Stimulated activated CD4-positive, alpha-beta T cell treated with anti-CD3 and anti-CD28 coated beads, TNF-alpha, amount 100 ng/mL, for 1 hour (primary cell): Measurements from ENCODE around the gene OLIG3.

Experiments used
- DNase-seq, 3 donors: peaks; one replicate each; pipeline ENCODE4 v3.0.0-alpha.2; 2020; ENCODE audit warnings: low read depth in 3 of 3, low spot score in 1 of 3

OLIG3 gene

GRCh38 chr6:137496368-137496767, 2.2 kb upstream of the OLIG3 start:
- no peak for DNase-seq

GRCh38 chr6:137495703-137496336, 1.6 kb upstream of the OLIG3 start:
- DNase-seq, result no peak

DNA sequence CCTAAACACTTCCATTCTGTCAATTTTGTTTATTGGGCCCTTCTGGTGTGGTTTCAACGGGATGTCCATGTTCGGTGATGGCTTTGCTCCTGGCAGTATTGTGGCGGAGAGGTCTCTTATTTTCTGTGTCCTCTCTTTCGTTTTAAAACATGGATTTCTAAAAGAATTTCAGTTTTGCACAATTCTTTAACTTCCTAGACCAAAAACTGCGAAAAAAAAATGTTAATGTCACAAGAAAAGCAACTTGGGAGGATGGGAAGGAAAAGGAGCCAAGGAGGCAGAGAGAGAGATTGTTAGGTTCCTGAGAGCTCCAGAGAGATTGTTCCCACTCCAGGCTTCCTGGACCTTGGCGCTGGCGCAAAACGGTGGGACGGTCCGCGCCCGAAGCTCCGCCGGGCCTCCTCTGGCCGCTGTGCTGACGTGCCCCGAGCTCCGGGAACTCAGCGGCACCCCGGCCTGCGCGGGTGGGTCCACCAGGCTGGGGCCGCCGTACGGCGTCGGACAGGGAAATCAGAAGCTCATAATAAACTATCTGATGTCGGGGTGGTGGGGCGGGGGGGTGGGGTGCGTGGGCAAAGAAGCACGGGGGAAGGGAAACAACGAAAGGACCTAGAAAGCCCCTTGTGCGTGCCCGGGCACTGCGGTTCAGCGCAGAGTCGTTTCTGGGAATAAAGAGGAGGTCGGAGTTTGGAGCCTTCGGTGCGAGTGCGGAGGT, 951 bp upstream of the OLIG3 start:
- no peak for DNase-seq

- no peak for DNase-seq
Observed at GRCh38 chr6:137493218-137494038, 766 bp downstream of the OLIG3 start.

DNA sequence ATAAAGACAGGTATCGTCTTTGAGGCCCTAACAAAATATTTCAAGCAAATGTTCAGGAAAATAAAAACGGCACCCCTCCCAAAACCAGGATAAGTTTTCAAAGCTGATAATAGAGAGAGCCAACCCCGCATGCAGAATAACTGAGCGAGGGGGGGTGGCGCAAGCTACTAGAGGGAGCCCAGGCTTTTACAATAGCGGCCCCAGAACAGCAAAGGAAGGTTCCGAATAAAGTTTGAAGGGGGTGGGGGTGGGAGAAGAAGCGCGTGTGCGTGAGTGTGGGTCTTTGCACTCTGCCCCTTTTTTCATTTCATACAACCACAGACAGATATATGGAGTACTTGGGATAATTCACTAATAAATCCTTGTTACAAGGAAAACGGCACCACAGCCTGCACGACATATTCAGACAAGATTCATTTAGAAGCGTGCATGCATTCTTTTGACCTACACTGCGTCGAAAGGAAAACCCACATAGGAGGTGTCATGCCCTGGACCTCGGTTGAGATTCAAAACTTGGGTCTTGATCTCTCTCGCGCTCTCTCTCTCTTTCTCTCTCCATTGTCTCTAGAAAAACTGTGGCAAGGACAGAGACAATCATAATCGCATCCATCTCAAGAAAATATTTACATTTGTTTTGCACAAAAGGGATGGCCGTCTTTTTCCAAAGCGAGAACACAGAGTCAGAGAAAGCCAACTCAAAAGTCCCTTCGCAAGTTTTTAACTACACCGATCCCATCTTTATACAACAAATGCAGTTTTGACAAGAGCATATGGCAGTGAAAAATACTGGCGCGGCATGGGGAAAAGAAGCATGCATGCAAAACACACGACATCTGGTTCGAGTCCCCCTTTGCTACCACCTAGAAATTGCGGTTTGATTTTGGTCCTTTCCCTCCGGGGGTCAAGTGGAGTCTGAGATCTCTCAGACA, 1.6 kb downstream of the OLIG3 start:
- DNase-seq, result no peak

- no peak for DNase-seq
Observed at GRCh38 chr6:137491478-137491877, 2.7 kb downstream of the OLIG3 start.

DNA sequence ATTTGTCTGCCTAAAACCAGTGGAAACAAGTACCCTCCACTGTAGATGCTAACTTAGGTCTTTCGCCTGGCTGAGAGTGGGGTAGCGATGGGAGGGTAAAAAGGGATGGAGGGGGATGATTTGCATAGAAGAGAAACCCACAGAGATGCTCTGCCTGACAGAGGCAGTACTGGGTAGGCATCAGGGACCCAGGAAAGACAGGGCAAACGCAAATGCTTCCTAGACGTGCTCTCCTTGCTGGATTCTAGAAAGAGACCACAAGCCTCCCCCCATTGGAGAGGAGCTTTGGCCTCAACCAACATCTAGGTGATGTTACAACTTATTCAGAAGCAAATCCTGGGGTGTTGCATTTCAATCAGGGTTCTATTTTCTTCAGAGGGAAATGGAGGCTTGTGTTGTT, 3.2 kb downstream of the OLIG3 start:
- DNase-seq, result no peak

- no peak for DNase-seq
Observed at GRCh38 chr6:137490006-137490905, 3.9 kb downstream of the OLIG3 start.

DNA sequence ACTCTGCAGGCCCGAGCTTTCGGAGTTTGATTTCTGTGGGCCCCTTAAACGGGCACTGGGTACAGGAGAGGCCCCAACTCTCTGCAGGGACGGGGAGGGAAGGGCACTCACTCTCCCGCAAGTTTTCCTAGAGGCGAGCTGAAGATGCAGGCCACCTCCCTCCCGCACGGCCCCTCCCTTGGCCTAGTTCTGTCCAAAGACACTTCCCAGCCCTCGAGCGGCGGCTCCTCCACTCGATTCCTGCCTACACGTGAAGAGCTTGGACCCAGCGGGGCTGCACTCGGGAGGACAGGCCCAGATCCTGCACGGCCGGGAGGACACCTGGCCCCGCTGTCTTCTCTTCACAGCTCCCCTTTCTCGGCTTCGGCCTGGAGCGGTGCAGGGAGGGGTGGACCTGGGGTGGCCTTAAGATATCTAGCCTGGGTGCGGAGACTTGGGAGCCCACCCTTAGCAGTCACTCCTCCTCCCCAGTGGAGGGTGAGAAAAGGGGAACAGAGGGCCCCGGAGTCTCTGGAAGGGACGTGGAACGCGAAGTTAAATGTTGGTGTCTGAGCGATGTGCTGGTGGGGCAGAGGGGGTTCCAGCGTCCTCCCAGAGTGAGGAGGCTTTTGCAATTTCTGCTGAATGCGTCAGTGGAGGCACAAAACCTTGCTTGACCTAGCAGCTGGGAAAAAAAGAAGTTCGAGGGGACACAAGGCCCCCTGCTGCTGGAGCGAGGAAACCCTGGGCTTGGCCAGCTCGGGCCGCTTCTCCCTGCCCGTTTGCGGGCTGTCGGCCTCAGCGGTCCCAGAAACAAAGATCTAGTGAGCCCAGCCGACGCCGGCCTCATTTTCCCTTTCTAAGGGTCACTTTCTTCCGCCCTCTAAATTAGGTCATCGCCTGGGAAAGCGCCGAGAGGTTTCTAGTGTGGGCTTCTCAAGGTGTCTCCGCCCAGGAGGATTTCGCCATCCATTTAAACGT, 4.9 kb downstream of the OLIG3 start:
- no peak for DNase-seq

DNA sequence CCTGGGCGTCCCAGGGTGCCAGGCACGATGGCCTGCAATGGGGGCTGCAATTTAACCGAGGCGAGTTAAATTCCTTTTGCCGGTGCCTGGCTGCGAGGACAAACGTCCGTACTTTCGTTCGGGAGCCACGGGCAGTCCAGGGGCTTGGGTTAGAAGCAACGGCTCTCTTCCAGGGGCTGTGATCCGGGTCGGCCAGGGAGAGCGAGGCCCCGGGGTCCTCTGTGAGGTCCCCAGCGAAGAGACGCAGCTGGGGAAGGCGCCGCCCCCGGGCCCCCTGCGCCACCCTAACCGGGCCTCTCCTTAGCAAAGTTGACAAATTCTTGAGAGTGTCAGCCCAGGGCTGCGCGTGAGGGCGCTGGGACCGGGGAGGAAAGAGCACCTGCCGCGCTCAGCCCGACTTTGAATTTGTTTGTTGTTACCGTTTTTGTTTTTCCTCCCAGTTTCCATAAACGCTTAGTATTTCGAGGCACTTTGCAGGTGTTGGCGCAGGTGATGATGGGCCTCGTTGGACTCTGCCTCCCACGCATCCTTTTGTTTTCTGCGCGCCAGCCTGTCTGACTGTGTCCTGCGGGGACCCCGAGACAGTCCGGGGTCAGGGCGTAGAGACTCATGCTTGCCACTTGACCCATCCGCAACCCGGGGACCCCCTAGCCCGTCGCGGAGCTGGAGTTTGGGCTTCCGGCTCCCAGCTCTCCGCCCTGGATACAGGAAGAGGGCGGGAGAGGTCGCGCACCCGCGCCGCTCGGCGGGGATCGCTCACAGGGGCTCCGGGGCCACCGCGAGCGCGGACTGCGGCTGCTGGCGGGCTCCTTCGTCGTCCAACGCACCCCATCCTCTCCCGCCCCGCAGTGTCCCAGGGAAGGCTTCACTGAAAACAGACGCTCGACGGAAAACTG, 5.8 kb downstream of the OLIG3 start:
- DNase-seq, result no peak

GRCh38 chr6:137487869-137488149, 6.4 kb downstream of the OLIG3 start:
- no peak for DNase-seq

DNA sequence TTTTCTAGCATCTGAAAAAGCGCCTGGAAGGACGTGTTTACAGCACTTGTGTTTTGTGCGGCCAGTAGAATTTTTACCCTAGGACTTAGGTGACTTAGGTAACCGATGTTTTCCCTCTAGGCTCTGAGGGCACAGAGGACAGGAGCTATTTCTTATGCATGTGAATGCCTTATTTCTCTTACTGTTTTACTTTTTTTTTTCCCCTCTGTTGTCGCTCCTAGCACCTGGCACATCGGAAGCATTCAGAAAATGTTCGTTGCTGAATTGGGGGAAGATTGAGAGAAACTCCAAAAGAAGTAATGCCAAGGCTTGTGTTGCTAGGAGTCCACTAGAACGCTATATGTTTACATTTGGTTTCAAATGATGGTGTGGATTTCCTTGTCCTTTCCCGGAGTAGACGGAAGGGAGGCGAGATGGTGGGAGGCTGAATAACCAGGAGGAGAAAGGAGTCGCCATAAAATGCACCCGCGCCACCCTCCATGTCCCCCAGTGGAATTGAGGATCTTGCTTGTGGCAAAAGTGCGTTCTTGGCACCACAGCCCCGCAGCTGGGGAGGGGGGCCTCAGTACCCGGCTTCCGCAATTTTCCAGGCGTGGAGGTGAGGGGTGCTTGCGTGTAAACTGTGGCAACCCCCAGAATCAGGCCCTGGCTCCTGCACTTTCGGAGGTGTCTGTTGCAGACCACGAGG, 6.9 kb downstream of the OLIG3 start:
- DNase-seq, result no peak

GRCh38 chr6:137486416-137486815, 7.8 kb downstream of the OLIG3 start:
- no peak for DNase-seq

DNA sequence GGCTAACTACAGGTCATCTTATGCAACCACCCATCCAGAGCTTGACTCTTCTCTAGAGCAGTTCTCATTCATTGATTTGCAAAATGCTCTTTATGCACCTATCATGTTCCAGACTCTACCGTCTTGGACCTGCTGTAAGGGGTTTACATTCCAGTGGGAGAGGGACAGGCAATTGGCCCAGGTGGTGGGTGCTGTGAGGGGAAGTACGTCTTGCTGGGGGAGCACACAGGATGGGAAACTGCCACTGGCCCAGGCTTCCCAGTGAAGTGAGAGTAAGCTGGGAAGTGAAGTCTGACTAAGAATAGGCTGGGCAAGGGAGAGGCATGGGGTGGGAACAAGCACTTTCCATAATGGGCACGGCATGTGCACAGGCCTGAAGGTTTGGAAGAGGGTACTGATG, 13.8 kb downstream of the OLIG3 start:
- no peak for DNase-seq

- DNase-seq, result no peak
Observed at GRCh38 chr6:137475103-137475502, 19.1 kb downstream of the OLIG3 start.

GRCh38 chr6:137473598-137473997, 20.6 kb downstream of the OLIG3 start:
- no peak for DNase-seq

DNA sequence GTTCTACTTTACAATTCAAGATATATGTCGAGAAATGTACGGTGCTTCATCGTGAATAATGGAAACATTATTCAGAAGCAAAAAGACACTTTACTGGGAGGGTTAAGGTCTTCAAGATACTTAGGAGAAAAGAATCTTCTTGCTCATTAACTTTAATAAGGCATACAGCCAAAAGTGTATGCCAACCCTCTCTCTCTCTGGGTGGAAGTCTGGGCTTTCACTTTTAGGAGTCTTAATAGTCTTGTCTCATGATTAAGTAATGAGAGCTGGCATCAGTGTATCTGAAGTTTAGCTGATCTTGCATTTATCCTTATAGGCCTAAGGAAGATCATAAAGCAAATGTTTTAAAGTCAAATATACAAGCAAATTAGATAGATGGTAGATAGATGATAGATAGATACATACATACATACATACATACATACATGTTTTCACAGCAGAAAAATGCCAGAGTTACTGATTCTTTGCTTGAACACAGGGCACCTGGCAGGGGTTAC, 21.5 kb downstream of the OLIG3 start:
- no peak for DNase-seq
